Endodermal cell (in vitro differentiated cells): ENCODE results near the gene LATS2. TPM values are rescaled to one million over a fixed set of nuclear protein-coding genes. Genes with fewer than 3 reads are reported as not detected.

Source experiments
- DNase-seq: peaks from one replicate; pipeline ENCODE4 v3.0.0-alpha.2; 2017
- H3K27ac ChIP-seq: 2 replicates; pipeline ENCODE4 v1.5.1; 2013; ENCODE audit warnings: mild to moderate bottlenecking, low read depth, low read length, moderate library complexity
- H3K27me3 ChIP-seq: 2 replicates; pipeline ENCODE4 v1.6.1; 2013; ENCODE audit warnings: mild to moderate bottlenecking, low read length, moderate library complexity; ENCODE audit not compliant: insufficient read depth, control insufficient read depth, poor library complexity, severe bottlenecking
- H3K36me3 ChIP-seq: 2 replicates; pipeline ENCODE4 v1.7.0; 2013; ENCODE audit warnings: mild to moderate bottlenecking, low read length, moderate library complexity; ENCODE audit not compliant: control insufficient read depth, insufficient read depth
- H3K4me1 ChIP-seq: one replicate; pipeline ENCODE4 v1.7.0; 2013; ENCODE audit warnings: low read length; ENCODE audit not compliant: control insufficient read depth, insufficient read depth
- H3K4me3 ChIP-seq: 2 replicates; pipeline ENCODE4 v1.5.1; 2013; ENCODE audit warnings: mild to moderate bottlenecking, low read length, moderate library complexity
- H3K9ac ChIP-seq: 2 replicates; pipeline ENCODE4 v1.6.1; 2013; ENCODE audit warnings: mild to moderate bottlenecking, low read length, moderate library complexity; ENCODE audit not compliant: poor library complexity, severe bottlenecking; ENCODE audit errors: extremely low read depth
- H3K9me3 ChIP-seq: 2 replicates; pipeline ENCODE4 v1.6.1; 2013; ENCODE audit warnings: mild to moderate bottlenecking, low read length, moderate library complexity; ENCODE audit not compliant: control insufficient read depth
- H3K27ac Mint-ChIP-seq: 2 replicates; pipeline ENCODE4 v1.8.0; 2020; ENCODE audit warnings: mixed read lengths
- H3K27me3 Mint-ChIP-seq: 2 replicates; pipeline ENCODE4 v1.8.0; 2021; ENCODE audit warnings: mild to moderate bottlenecking, mixed read lengths; ENCODE audit not compliant: insufficient read depth
- H3K36me3 Mint-ChIP-seq: 2 replicates; pipeline ENCODE4 v1.8.0; 2020; ENCODE audit warnings: low read depth, mixed read lengths
- H3K4me1 Mint-ChIP-seq: 2 replicates; pipeline ENCODE4 v1.8.0; 2020; ENCODE audit warnings: mixed read lengths
- H3K4me3 Mint-ChIP-seq: 2 replicates; pipeline ENCODE4 v1.8.0; 2020; ENCODE audit warnings: mild to moderate bottlenecking, moderate library complexity, mixed read lengths
- H3K9me3 Mint-ChIP-seq: 2 replicates; pipeline ENCODE4 v1.8.0; 2020; ENCODE audit warnings: mild to moderate bottlenecking, mixed read lengths
- WGBS, 2 experiments: methylation state at CpG; one replicate each; pipeline versions ENCODE4 v1.1.5 to v1.1.7; 2013; ENCODE audit warnings: missing lambda C conversion rate in 2 of 2, mixed read lengths in 1 of 2; ENCODE audit not compliant: insufficient coverage in 1 of 2, insufficient read length in 1 of 2; 5-methylcytosine and 5-hydroxymethylcytosine counted together
- total RNA-seq, 2 donors: library from RNA; stranded (reverse); fragmentation: NEBNext Ultra II Directional in 1 of 2; extraction: Animal tissue kit (Norgen Biotek cat#: 25700) in 1 of 2; gene quantifications; 2 replicates in 1 of 2; 3 replicates in 1 of 2; pipeline ENCODE4 v1.2.1, GENCODE V29; 2021
- TF ChIP-seq, protein P1 (sequence below): fragments of 200-600 bp; sonication (generic); conservative IDR thresholded peaks from 2 replicates; pipeline ENCODE4 v1.5.0; 2021; ENCODE audit warnings: antibody characterized with exemption, mild to moderate bottlenecking

The LATS2 gene
- total RNA-seq, 2 donors from 2014 or later: 26.2 to 35.4 TPM

DNA sequence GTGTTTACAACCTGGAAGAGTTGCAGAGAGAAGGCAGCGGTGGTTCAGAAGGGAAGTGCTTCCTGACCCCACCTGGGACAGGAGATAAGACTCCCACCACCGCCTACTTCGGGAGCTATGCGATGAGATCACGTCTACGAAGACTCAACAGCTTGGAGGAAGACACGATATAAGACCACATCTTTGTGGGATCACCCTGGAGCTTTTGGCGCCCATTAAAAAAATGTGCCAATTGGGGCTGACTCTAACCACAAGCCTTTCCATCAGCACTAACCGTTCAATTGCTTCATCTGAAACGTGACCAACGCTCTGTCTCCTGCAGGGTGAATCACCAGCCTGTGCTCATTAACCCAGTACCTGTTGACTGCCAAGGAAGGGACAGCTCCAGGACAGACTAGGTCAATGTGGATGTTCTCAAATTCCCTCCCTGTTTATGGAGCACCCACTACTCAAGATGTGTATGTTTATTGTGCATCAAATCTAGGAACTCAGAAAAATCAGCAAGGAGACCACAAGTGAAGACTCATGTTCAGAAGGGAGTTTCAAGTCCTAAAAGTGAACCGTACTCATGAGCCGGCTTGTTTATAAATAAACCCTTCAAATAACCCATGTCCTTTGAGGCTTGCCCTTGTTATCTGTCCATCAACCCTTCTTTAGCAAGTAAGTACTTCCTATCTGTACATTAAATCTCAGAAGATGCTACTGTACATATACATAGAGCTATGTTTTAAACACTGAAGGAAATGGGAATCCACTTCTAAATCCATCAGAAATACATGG lies 67.5 kb downstream of the LATS2 start:
- H3K27me3 ChIP-seq: no peaks in the 10 kb centered on the region
- H3K27ac ChIP-seq: no peak overlapping the region
- H3K4me1 Mint-ChIP-seq: no peaks in the 10 kb centered on the region
- WGBS, 2 experiments: 93 to 95% methylated on average over 13 of the region's 13 CpGs
- H3K36me3 ChIP-seq: peaks cover 69% of the 10 kb centered on the region
- no peaks in the 10 kb centered on the region for H3K4me1 ChIP-seq
- H3K9me3 ChIP-seq: no peaks in the 10 kb centered on the region
- no peak for DNase-seq
- H3K27me3 Mint-ChIP-seq: no peaks in the 10 kb centered on the region
- H3K27ac Mint-ChIP-seq: no peak overlapping the region
- H3K4me3 Mint-ChIP-seq: no peak overlapping the region
- H3K4me3 ChIP-seq: no peak overlapping the region
- H3K36me3 Mint-ChIP-seq: peaks cover 47% of the 10 kb centered on the region
- no peaks in the 10 kb centered on the region for H3K9me3 Mint-ChIP-seq
- TF ChIP-seq, protein P1, sequence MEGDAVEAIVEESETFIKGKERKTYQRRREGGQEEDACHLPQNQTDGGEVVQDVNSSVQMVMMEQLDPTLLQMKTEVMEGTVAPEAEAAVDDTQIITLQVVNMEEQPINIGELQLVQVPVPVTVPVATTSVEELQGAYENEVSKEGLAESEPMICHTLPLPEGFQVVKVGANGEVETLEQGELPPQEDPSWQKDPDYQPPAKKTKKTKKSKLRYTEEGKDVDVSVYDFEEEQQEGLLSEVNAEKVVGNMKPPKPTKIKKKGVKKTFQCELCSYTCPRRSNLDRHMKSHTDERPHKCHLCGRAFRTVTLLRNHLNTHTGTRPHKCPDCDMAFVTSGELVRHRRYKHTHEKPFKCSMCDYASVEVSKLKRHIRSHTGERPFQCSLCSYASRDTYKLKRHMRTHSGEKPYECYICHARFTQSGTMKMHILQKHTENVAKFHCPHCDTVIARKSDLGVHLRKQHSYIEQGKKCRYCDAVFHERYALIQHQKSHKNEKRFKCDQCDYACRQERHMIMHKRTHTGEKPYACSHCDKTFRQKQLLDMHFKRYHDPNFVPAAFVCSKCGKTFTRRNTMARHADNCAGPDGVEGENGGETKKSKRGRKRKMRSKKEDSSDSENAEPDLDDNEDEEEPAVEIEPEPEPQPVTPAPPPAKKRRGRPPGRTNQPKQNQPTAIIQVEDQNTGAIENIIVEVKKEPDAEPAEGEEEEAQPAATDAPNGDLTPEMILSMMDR: no peak
- no peak overlapping the region for H3K9ac ChIP-seq

DNA sequence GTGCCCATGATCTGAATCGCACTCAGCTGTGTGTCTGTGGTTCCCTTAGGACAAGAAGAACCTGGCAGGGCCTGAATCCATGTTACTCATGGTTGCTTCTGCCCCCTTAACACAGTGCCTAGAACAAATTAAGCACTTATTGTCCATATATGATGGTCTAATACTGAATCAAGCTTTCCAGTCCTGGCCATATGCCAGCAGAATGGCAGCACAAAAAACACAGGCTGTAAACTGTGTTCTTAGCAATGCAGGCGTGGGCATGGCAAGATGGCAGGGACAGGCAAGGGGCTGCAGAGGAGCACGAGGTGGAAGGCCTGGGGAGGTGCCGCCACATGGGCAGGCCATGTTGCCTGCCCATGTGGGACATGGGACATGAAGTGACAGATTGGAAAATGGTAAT lies 68.2 kb downstream of the LATS2 start:
- Histone ChIP-seq H3K27ac (no peak overlapping the region), H3K9ac (no peak overlapping the region), H3K4me1 (no peaks in the 10 kb centered on the region), H3K36me3 (peaks cover 68% of the 10 kb centered on the region), H3K9me3 (no peaks in the 10 kb centered on the region), H3K4me3 (no peak overlapping the region), H3K27me3 (no peaks in the 10 kb centered on the region)
- TF ChIP-seq, protein P1: no peak
- Mint-ChIP-seq H3K4me1 (no peaks in the 10 kb centered on the region), H3K27me3 (no peaks in the 10 kb centered on the region), H3K27ac (no peak overlapping the region), H3K9me3 (no peaks in the 10 kb centered on the region), H3K4me3 (no peak overlapping the region), H3K36me3 (peaks cover 45% of the 10 kb centered on the region)
- DNase-seq: no peak
- 85 to 95% methylated on average over 2 to 4 of the region's 4 CpGs for WGBS, 2 experiments

DNA sequence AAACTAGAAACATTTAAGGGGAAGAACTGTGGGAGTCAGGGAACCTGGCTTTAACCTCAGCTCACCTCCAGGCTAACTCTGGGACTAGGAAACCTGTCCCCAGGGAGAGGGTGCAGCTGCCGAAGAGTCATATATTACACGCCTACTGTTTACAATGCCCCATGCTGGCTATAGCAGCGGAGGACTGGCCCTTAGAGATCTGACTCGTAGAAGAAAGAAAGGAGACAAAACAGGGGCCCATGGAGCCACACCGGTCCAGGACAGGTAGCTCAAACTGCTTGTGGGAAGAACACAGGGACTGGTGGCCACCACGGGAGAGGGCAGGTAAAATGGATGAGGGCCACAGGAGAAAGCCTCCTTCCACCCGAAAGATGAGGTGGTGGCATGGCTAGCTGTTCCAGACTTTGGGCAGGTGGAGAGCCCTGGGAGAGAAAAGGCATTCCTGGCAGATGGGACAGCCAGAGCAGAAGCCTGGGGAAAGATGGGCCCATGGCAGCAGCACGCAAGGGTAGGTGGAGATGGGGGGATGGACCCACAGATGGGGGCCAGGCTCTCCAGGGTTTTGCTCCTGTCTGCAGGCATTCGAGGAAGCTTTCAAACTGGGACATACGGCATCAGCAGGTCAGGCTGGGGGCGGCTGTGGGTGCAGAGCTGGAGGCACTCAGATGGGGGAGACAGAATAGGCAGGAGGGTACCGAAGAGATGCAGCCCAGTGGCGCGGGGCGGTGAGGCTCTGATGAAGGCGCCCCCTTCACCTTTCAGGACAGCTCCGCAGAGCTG lies 69.5 kb downstream of the LATS2 start:
- TF ChIP-seq, protein P1: no peak
- H3K27me3 Mint-ChIP-seq: no peaks in the 10 kb centered on the region
- H3K9me3 Mint-ChIP-seq: no peaks in the 10 kb centered on the region
- peak overlapping the region; percentile 86 for H3K27ac Mint-ChIP-seq
- no peak overlapping the region for H3K9ac ChIP-seq
- no peaks in the 10 kb centered on the region for H3K4me1 ChIP-seq
- peaks cover 54% of the 10 kb centered on the region for H3K36me3 Mint-ChIP-seq
- no peaks in the 10 kb centered on the region for H3K9me3 ChIP-seq
- no peaks in the 10 kb centered on the region for H3K27me3 ChIP-seq
- DNase-seq: no peak
- H3K4me3 ChIP-seq: no peak overlapping the region
- no peak overlapping the region for H3K4me3 Mint-ChIP-seq
- no peaks in the 10 kb centered on the region for H3K4me1 Mint-ChIP-seq
- peaks cover 77% of the 10 kb centered on the region for H3K36me3 ChIP-seq
- WGBS, 2 experiments: 92 to 93% methylated on average over 13 to 17 of the region's 17 CpGs
- no peak overlapping the region for H3K27ac ChIP-seq
